RWPE2 (cell line): ENCODE data around the gene N4BP2.

Source experiments
- ATAC-seq: fragments of 200-7000 bp; cut with Tn5 transposase; 3 replicates; pipeline ENCODE4 v1.9.1; 2021; ENCODE audit warnings: low read depth
- DNase-seq: peaks from one replicate; pipeline ENCODE4 v3.0.0-alpha.2; 2020; ENCODE audit warnings: low spot score
- H3K27ac ChIP-seq: fragments of 450-650 bp; 2 replicates; pipeline ENCODE4 v1.5.1; 2017; ENCODE audit warnings: mild to moderate bottlenecking; ENCODE audit not compliant: poor library complexity, severe bottlenecking
- H3K27me3 ChIP-seq: fragments of 250-450 bp; sonication (Bioruptor Pico); 2 replicates; pipeline ENCODE4 v1.5.1; 2021; ENCODE audit warnings: mild to moderate bottlenecking, moderate library complexity; ENCODE audit not compliant: insufficient read depth, poor library complexity, severe bottlenecking
- H3K36me3 ChIP-seq: fragments of 250-450 bp; sonication (Bioruptor Pico); 2 replicates; pipeline ENCODE4 v1.5.1; 2020; ENCODE audit warnings: low read depth, mild to moderate bottlenecking, moderate library complexity
- H3K4me1 ChIP-seq: fragments of 250-450 bp; sonication (Bioruptor Pico); 2 replicates; pipeline ENCODE4 v1.5.1; 2021; ENCODE audit warnings: mild to moderate bottlenecking, moderate library complexity; ENCODE audit not compliant: insufficient read depth, poor library complexity, severe bottlenecking
- H3K4me3 ChIP-seq: fragments of 250-450 bp; sonication (Bioruptor Pico); 2 replicates; pipeline ENCODE4 v1.5.1; 2021; ENCODE audit warnings: mild to moderate bottlenecking, moderate library complexity; ENCODE audit not compliant: severe bottlenecking
- H3K9me3 ChIP-seq: fragments of 250-450 bp; sonication (Bioruptor Pico); 2 replicates; pipeline ENCODE4 v1.5.1; 2021; ENCODE audit warnings: mild to moderate bottlenecking, moderate library complexity; ENCODE audit not compliant: severe bottlenecking
- TF ChIP-seq, protein P1 (sequence below): fragments of 450-650 bp; IDR thresholded peaks from one replicate; pipeline ENCODE4 v1.5.1; 2017; ENCODE audit warnings: mild to moderate bottlenecking, moderate library complexity; ENCODE audit not compliant: poor library complexity, severe bottlenecking

Gene N4BP2

DNA sequence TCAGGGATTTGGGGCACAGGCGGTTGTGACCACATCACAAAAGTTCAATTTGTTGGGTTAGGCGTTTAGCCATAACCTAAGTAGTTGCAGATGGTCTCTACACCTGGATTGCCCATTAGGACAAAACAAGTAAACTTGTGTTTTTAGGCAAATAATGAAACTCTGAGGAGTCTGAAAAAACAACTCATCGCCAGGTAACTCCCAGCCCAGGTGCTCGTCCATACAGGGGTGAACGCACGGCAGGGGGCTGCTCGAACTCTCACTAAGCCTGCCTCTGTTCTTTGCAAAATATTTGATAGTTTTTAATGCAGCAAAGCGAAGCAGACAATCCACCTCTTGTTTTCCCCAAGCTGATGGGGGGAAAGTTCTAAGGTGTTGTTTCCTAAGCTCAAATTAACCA lies 139.6 kb downstream of the N4BP2 start:
- Histone ChIP-seq H3K27ac (no peak overlapping the region), H3K4me3 (no peak overlapping the region), H3K4me1 (peaks cover 9% of the 10 kb centered on the region), H3K36me3 (no peaks in the 10 kb centered on the region), H3K27me3 (no peaks in the 10 kb centered on the region), H3K9me3 (no peaks in the 10 kb centered on the region)
- DNase-seq (no peak), ATAC-seq (no peak)
- TF ChIP-seq, protein P1, sequence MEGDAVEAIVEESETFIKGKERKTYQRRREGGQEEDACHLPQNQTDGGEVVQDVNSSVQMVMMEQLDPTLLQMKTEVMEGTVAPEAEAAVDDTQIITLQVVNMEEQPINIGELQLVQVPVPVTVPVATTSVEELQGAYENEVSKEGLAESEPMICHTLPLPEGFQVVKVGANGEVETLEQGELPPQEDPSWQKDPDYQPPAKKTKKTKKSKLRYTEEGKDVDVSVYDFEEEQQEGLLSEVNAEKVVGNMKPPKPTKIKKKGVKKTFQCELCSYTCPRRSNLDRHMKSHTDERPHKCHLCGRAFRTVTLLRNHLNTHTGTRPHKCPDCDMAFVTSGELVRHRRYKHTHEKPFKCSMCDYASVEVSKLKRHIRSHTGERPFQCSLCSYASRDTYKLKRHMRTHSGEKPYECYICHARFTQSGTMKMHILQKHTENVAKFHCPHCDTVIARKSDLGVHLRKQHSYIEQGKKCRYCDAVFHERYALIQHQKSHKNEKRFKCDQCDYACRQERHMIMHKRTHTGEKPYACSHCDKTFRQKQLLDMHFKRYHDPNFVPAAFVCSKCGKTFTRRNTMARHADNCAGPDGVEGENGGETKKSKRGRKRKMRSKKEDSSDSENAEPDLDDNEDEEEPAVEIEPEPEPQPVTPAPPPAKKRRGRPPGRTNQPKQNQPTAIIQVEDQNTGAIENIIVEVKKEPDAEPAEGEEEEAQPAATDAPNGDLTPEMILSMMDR: no peak

DNA sequence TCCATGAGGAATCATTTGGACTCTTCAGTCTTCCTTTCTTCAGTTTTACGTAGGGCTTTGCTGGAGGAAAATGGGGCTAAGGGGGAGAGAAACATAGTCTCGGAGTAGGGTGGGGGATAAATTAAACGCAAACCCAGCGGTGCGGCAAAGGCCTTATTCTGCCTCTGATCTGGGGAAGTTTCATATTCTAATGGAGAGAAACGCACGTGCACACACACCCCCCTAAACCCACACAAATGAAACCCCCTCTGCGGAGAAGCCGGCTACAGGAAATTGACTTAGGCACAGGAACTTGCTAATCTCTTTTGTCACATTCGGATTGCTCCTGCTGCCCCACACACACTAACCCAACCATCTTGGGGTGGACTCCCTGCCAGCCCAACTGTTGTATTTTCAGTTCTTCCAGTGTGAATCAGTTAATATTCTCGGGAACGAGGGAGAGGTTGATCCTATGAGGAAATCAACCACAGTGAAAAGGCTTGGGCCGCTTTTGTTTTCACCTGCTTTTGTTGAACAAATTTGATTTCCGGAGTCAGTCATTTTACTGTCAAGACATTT lies 140.2 kb downstream of the N4BP2 start, which contains the start of gene RHOH:
TSS of gene RHOH (plus strand) at position 308 of the 558 bp plus-strand sequence. CDS start 46,356 bp downstream, outside the sequence.
- H3K4me1 ChIP-seq: peaks cover 4% of the 10 kb centered on the region
- TF ChIP-seq, protein P1: no peak
- DNase-seq (no peak), ATAC-seq (no peak)
- no peaks in the 10 kb centered on the region for H3K9me3 ChIP-seq
- no peaks in the 10 kb centered on the region for H3K27me3 ChIP-seq
- H3K27ac ChIP-seq: no peak within 1 kb of the TSS
- no peaks in the 10 kb centered on the region for H3K36me3 ChIP-seq
- H3K4me3 ChIP-seq: no peak within 1 kb of the TSS

DNA sequence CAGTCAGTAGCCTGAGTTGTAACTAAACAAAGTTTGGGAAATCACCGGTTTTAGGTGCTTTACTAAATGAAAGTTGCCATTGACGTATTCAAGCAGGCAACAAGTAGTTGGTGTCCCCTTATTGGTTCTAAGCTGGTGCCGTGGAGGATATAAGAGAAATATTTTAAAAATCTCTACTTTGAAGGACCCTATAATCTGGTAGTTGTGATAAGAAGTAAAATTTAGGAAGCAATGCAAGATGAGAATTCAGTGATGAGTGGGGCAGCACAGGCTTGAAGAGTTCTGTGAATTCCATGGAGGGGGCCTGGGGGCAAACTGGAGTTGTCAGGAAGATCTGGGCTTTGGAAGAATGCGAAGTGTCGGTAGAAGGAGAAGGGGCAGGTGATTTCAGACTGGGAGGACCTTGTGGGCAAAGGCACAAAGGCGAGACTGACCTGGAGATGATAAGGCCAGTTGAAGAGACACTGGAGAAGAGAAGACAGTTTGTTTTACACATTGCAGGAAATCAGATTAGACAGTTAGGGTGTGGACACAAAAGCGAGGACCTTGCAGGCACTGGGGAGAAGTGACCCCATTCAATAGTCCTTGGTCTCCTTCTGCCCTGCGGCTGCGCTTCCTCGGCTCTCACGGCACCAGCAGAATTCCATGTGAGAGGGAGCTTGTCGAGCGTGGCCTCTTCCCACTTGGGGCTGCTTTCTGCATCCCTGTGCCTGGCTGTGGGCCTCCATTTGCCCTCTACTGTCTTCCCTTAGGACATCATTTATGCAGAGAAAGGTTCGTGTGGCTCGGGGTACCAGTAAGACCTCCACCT lies 141.4 kb downstream of the N4BP2 start:
- no peak overlapping the region for H3K27ac ChIP-seq
- no peaks in the 10 kb centered on the region for H3K4me1 ChIP-seq
- H3K4me3 ChIP-seq: no peak overlapping the region
- TF ChIP-seq, protein P1: no peak
- no peaks in the 10 kb centered on the region for H3K36me3 ChIP-seq
- no peaks in the 10 kb centered on the region for H3K9me3 ChIP-seq
- DNase-seq: no peak
- no peaks in the 10 kb centered on the region for H3K27me3 ChIP-seq
- no peak for ATAC-seq

DNA sequence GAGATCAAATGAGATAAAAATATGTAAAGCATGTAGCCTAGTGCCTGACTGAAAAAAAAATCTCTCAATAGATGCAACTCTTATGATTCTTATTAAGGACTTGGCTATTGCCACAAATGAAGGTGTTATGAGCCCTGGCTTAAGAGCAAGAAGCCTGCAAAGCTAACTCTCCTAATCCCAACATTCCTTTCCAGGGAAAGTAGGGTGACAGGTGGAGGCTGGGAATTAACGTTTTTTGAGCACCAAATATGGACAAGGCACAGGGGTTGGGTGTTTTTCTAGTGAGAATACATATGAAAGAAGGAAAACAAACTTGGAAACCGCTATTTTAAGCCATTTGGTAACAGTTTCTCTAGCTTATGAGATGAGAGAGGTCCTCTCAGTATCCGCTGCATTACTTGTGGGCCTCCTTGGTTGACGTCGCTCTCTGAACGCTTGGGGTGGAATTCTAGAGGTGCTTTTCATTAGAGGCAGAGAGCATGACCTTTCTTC lies 142.6 kb downstream of the N4BP2 start:
- TF ChIP-seq, protein P1: no peak
- no peak for ATAC-seq
- Histone ChIP-seq H3K4me1 (no peaks in the 10 kb centered on the region), H3K9me3 (no peaks in the 10 kb centered on the region), H3K27me3 (no peaks in the 10 kb centered on the region), H3K27ac (no peak overlapping the region), H3K36me3 (no peaks in the 10 kb centered on the region), H3K4me3 (no peak overlapping the region)
- DNase-seq: no peak
